DMS 273 treated with DMSO at 0.1 percent for 48 hours (cell line): Measurements from ENCODE around the gene ERC2.
"Not testable (repeated sequence)": the region's sequence is repeated elsewhere in the genome, so short reads cannot be mapped to it uniquely, and the experiment has no call there.

ENCODE experiments used
- DNase-seq: peaks from one replicate; lab custom pipeline; 2025; lab: John Stamatoyannopoulos, UW

ERC2 gene

GRCh38 chr3:56122911-56123310 lies 345.4 kb downstream of the ERC2 start:
- no peak for DNase-seq

GRCh38 chr3:56121716-56122115 lies 346.6 kb downstream of the ERC2 start:
- DNase-seq = no peak

- DNase-seq = no peak
Observed at GRCh38 chr3:56119575-56120349, 348.5 kb downstream of the ERC2 start.

GRCh38 chr3:56118968-56119367 lies 349.3 kb downstream of the ERC2 start:
- DNase-seq = no peak

GRCh38 chr3:56115698-56116097 lies 352.6 kb downstream of the ERC2 start:
- no peak for DNase-seq

- no peak for DNase-seq
Observed at GRCh38 chr3:56115199-56115598, 353.1 kb downstream of the ERC2 start.

GRCh38 chr3:56113908-56114307 lies 354.4 kb downstream of the ERC2 start:
- DNase-seq = no peak

- no peak for DNase-seq
Observed at GRCh38 chr3:56113231-56113630, 355.0 kb downstream of the ERC2 start.

GRCh38 chr3:56111606-56112304 lies 356.5 kb downstream of the ERC2 start:
- no peak for DNase-seq

- DNase-seq = no peak
Observed at GRCh38 chr3:56110886-56111285, 357.4 kb downstream of the ERC2 start.

GRCh38 chr3:56107157-56107556 lies 361.1 kb downstream of the ERC2 start:
- no peak for DNase-seq

GRCh38 chr3:56102032-56102431 lies 366.2 kb downstream of the ERC2 start:
- DNase-seq = no peak

- DNase-seq = no peak
Observed at GRCh38 chr3:56101576-56101975, 366.7 kb downstream of the ERC2 start.

GRCh38 chr3:56096999-56097398 lies 371.3 kb downstream of the ERC2 start:
- DNase-seq = no peak

- no peak for DNase-seq
Observed at GRCh38 chr3:56094170-56094569, 374.1 kb downstream of the ERC2 start.

- DNase-seq = no peak
Observed at GRCh38 chr3:56089739-56090138, 378.5 kb downstream of the ERC2 start.

- DNase-seq = no peak
Observed at GRCh38 chr3:56087451-56088053, 380.7 kb downstream of the ERC2 start.

GRCh38 chr3:56086355-56086754 lies 381.9 kb downstream of the ERC2 start:
- DNase-seq = no peak

- no peak for DNase-seq
Observed at GRCh38 chr3:56081246-56081645, 387.0 kb downstream of the ERC2 start.

GRCh38 chr3:56076746-56077145 lies 391.5 kb downstream of the ERC2 start:
- DNase-seq = no peak

- DNase-seq = no peak
Observed at GRCh38 chr3:56075089-56075488, 393.2 kb downstream of the ERC2 start.

GRCh38 chr3:56069766-56070165 lies 398.5 kb downstream of the ERC2 start:
- DNase-seq = no peak

GRCh38 chr3:56066405-56066804 lies 401.9 kb downstream of the ERC2 start:
- not testable (repeated sequence) for DNase-seq
